Measurements from ENCODE around the gene CTBP2.

The CTBP2 gene

DNA sequence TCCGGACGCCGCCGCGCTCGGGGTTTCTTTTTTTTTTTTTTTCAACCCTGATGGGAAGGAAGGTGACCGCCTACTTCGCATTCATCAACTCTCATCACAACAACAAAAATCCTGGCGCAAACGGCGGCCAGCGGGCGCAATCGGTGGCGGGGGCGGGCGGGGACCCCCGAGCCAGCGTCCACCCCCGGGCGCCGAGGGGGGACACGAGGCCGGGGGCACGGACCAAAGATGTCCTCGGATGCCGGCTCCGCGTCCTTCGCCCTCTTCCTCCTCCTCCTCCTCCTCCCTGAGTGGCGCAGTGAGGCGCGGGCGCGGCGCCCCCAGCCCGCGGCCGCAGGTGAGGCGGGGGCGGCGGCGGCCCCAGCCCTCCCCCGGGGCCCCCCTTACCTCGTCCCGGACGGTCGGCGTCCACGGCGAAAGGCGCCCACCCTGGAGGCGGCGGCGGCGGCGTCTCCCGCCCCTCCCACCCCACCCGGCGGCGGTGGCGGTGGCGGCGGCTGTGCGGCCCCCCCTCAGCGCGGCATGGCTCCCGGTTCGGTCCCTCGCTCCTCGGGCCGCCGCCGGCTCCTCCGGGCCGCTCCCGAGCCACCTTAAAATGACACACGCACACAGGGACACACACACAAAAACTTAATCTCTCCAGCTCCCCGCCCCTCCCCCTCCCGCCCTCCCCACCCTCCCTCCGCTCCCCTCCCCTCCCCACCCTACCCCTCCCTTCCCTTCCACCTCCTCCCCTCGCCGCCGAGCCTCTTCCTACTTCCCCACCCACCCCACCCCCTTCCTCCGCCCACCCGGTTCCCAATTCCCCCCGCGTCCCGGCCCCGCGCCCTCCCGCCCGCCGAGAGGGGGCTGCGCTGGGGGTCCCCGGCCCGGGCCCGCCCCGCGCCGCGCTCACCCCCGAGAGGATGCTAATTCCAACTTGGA lies at the start of gene CTBP2:
TSS of gene CTBP2 (minus strand) at position 632 of the 924 bp plus-strand sequence.
- DNase-seq: no peak

DNA sequence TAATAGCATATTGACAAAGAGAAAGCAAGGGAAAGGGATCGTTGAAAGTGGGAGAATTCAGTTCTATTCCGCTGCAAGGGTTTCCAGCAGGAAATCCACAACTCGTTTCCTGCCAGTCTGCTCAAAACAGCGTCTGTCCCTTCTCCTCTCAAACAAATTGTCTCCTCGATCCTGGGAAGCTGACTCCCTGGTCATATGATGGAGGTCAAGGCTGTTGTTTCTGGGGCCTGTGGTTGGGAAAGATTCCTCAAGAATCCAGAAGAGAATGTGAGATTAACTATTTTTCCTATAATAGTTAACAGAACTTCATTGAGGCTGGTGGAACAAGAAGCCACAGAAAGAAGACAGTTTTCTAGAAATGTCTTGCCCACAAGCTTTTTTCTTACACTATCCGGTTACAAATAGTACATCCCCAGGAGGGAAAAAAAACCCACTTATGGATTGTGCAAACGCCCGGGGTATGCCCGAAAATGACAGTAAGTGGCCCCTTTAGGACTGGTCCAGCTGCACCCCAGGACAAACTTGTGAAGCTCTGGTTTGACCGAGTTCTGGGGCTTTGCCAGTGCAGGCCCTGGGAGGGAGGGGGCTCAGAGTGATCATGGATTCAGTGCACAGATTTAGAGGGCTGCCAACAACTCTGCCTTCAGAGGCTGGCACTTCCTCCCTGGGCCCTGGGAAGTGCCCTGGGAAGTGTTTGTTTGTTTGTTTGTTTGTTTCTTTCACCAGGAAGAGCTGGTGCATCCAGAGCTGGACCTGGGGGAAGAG lies 49.4 kb upstream of the CTBP2 start:
- no peak for DNase-seq

DNA sequence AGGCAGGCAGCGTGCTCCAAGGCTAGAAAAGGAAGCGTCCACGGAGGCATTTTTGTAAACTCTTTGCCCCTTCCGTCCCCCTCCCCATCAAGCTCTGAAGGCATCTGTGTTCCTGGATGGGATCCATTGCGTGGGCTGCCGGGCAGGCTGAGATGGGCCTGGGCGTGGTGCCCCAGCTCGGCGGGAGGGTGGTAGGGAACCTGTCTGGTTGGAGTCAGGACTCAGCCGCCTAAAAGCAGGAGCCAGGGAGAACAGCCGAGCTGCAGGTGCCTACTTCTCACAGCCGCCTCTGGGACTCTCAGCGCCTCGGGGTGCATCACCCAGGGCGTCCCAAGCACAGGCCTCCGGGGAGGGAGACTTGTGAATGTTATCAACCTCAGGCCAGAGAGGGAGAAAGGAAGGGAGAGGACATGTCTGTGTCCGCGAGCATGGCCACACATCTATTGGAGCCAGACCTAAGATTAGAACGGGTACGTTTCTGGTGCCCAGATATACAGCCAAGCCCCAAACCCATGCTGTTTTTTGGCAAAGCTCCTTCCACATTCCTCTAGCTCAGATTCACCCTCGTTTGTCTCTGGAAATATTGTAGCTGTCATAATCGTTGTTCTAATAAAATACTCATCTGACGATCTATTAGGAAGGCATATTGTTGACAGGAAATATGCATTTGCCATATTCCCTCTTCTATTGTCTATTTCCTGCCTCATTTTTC lies 48.6 kb upstream of the CTBP2 start:
- no peak for DNase-seq

DNA sequence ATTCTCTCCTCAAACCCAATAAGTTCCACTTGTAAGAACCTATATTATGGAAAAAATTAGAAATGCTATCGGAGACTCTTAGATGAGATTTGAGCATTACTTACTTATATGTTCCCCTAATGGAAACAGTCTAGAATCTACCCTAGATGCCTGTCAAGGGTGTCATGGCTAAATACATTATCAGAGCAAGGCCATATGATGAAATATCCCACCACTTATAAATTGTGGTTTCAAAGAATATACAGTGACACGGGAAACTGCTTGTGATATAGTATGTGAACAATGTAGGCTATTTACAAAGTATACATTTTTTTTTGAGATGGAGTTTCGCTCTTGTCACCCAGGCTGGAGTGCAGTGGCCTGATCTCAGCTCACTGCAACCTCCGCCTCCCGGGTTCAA lies 46.3 kb upstream of the CTBP2 start:
- DNase-seq: no peak

DNA sequence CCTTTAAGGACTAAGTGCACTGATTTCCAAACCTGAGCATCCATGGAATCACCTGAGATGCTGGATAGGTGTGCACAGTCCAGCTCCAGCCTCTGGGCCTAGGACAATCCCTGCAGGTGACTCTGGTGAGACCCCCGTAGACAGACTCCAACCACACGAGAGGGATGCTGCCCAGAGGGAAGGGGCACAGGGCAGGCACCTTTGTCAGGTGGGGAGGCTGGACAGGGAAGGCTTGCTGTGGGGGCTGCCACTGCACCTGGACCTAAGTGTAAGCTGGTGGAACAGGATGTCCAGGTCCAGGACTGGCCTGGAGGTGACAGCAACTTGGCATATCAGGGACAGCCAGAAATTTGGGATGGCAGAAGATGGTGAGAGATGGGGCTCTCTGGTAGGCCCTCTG lies 45.1 kb upstream of the CTBP2 start:
- DNase-seq: no peak

DNA sequence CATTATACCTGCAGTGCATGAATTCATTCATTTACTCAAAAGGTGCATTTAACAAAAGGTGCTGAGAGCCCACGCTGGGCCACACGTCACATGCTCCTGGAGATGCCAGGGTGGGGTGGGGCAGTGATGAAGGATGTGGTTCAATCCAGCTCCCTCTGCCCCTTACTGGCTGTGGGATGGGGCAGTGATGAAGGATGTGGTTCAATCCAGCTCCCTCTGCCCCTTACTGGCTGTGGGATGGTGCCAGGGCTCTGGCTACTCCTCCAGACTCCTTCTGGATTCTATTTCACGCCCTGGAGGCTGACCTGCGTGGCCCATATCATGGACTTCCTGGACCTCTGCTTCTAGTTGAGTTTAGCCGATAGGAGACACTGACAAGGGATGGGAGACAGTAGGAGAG lies 44.0 kb upstream of the CTBP2 start:
- no peak for DNase-seq

DNA sequence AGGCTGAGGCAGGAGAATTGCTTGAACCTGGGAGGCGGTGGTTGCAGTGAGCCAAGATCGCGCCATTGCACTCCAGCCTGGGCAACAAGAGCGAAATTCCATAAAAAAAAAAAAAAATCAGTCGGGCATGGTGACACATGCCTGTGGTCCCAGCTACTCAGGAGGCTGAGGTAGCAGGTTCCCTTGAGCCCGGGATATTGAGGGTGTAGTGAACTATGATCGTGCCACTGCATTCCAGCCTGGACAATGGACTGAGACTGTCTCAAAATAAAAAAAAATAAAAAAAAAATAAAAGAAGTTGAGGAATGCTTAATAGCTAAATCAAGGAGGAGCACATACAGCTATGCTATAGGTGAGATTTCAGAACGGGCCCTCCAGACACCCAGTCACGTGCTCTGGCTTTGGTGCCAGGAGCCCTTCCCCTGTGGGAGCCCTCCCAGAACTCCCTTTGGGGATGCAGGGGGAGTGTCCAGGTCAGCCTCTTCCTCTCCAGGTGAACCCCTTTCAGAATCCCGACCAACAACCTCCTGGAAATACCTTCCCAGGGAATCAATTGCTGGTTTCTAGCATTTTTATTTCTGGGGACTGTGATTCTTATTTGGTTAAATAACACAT lies 42.9 kb upstream of the CTBP2 start:
- DNase-seq: no peak

DNA sequence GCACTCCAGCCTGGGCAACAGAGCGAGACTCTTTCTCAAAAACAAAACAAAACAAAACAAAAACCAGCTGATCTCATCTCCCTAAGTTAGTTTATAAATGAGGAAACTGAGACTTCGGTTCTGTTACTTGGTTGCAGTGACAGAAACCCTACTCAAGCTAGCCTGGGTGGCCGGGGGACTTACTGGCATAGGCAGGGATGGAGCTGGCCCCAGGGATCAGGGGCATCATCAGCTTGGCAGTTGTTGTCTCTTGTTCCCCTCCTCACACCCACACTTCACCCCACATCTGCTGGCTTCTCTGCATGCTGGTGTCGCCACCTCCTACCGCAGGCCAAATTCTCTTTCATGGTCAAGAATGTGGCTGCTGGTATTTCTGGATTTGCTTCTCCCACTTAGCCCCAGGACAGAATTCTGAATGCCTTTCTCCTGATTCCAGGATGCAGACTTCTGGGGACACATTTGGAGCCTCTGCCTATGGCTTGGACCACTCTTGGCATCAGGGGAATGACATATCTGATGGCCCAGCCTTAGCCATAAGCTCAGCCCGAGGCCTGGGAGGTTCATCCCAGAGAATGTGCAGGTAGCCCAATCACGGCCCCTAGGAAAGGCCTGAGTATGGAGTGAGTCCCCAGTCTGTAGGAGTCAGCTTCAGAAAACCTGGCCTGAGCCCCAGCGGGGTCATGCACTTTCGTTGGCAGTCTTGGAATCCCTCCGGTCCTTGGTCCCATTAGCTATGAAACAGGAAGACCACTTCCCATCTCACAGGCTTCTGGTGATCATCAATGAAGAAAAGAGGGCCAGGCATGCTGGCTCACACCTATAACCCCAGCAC lies 41.6 kb upstream of the CTBP2 start:
- DNase-seq: no peak

DNA sequence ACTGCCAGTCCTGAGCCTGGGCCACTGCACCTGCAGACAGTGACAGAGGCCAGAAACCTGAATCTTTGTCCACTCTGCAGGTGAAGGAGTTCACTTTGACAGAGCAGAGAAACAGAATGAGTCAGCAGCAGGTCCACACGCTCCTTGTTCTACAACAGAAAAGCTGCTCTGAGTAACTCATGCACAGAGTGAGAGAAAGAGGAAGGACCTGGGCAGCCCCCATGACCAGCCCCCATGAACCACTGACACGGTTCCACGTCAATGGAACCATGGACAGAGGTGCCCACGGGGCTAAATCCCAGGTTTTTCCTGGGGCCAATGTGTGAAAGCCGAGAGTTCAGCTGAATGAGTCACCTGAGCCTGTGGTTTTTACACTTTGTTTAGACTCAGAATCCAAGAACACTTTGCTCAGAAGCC lies 40.8 kb upstream of the CTBP2 start:
- no peak for DNase-seq

DNA sequence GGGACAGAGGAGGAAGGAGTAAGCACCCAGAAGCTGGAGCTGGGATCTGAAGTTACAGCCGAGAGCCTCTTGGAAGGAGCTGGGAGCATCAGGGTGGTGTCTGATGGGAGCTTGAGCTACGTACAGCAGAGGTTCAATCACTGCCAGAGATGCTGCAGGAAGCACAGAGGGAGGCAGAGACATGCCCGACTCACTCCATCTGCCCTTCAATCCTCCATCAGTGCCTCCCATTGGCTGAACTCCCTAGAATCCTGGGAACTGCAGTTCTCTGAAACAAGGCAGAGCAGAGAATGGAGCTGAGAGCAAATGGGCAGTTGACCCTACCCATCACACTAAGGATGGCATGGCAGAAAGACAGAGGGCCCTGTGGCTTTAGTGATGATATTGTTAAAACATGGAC lies 40.0 kb upstream of the CTBP2 start:
- DNase-seq: no peak

DNA sequence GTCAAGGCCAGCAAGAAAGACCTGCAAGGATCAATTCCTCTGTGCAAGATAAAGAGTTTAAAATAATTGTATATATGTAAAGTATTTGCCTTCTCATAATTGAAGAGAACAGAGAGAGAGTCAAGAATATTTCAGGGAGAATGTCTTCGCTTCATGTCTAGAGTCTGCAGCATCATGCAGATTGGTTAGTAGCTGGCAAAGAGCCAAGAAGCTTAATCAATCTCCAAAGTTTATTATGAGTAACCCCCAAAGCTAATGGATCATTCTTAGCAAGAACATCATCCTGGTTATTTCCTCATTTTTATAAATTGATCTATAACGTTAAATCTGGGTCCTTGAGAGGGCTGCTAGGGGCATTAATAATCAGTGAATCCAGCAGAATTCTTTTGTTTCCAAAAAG lies 38.9 kb upstream of the CTBP2 start:
- DNase-seq: no peak

DNA sequence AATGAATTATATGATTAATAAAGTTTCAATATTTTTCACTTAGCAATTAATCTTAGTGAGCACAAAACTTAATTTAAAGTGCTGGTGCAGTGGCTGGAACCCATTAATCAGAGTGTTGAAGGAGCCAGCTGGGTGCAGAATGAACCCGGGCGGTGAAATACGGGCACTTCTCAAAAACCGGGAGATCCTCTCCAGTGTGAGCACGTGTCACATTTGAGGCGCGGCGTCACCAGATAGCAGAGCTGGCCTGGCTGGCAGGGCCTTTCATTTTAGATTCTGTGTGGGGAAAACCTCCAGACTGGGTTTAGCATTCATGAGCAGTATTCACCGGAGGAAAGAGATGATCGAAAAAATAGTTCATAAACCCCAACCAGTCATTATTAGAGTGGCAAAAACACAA lies 34.5 kb upstream of the CTBP2 start:
- DNase-seq: no peak

DNA sequence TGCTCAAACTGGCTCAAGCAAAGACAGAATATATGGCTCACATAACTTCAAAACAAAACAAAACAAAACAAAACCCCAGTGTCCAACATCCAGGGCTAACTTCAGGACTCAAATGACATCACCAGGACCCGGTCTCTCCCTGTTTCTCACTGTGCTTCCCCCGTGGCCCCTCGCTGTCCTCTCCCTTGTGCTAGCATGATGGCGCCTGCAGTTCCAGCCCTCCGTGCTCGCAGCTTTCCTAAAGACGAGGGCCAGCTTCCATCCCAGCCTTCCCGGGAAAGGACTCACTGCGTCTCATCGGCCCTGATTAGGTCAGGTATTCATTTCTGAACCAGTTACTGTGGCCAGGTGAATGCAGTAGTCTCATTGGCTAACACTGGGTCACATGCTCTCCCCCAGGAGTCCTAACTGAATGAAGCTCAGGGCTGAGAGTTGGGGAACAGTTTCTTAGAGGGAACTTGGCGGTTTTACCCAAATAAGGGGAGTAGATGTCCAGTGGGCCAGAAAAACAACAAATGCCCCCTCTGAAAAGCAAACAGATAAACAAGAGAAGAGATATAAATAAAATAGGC lies 33.0 kb upstream of the CTBP2 start:
- no peak for DNase-seq

DNA sequence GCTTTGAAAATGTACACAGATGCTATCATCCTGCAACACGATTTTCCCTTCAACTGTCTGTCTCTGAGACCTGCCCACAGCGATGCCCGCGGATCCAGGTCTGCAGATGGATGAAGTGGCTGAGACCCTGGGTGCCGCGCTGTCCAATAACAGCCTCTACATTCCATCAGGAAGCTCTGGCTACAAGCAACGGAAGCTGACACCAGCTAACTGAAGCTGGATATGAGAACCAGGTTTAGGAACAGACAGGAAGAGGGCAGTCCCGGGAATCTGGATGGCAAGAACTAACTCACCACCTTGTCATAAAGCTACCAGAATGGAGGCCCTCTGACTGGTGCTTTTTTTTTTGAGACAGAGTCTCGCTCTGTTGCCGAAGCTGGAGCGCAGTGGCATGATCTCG lies 32.3 kb upstream of the CTBP2 start:
- no peak for DNase-seq

DNA sequence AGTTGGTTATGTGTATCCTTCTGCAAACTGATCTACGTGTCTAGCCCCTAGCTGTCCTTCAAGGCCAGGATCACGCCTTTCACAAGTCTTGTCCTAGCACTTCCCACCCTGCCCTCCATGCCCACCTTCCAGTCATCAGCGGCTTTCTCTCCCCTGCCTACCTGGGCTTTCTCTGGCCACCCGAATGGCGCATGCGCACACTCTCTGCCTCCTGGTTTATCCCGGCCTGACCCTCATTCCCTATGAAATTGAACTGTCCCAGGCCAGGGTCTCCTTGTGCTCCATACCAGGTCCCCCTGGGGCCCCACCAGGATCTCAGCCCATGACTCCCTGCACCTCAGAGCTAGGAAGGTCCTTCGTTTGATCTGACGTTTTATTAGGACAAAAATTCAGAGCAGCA lies 31.6 kb upstream of the CTBP2 start:
- DNase-seq: no peak

DNA sequence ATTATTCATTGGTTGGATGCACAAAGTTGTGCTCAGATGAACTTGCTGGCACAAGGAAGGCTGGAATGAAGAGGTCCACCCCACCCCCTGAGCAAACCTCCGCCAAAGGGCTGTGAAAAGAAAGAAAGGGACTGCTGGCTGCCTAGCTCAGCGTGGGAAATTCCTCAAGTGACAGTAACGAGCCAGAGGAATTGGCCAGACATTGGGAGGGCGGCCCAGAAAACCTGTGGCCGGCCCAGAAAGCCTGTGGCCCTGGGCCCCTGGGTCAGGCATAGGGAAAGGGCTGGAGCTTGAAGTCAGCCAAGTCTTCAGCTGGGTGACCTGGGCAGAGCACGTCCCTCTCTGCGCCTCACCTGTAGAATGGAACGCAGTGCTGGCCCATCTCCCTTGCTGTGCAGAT lies 30.6 kb upstream of the CTBP2 start:
- no peak for DNase-seq

DNA sequence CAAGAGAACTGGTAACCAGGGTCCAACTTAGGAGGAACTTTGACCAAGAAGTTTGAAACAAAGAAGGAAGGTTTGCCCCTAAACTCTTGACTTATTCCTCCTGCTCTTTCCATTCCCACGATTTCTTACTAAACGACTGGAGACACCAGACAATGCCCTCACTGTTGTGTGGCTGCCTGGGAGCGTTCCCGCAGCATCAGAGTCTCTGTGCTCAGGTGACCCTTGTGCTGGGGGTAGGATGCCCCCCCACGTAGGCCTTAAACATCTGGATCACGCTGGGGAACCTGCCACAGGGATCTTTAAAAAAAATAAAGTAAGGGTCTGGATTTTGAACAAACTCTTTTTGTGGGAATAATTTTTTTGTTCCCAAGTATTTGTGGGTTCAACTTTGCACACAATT lies 30.1 kb upstream of the CTBP2 start:
- DNase-seq: no peak

DNA sequence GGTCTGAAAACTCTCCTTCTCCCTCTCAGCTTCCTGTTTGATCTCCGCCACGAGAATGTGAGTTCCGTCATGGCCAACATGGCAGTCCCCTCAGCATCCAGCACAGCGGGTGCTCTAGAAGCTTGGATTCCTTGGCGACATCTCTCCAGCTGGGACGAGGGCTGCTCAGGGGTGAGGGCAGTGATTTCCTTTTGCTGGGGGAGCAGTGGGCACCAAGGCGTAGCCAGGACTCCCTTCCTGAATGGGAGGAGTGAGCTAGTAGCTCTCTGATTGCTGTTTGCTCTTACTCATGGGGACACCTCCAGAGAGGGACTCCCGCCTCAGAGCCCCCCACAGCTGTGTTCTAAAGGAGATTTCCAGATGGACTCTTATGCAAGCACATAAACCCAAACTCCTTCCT lies 28.8 kb upstream of the CTBP2 start:
- no peak for DNase-seq

DNA sequence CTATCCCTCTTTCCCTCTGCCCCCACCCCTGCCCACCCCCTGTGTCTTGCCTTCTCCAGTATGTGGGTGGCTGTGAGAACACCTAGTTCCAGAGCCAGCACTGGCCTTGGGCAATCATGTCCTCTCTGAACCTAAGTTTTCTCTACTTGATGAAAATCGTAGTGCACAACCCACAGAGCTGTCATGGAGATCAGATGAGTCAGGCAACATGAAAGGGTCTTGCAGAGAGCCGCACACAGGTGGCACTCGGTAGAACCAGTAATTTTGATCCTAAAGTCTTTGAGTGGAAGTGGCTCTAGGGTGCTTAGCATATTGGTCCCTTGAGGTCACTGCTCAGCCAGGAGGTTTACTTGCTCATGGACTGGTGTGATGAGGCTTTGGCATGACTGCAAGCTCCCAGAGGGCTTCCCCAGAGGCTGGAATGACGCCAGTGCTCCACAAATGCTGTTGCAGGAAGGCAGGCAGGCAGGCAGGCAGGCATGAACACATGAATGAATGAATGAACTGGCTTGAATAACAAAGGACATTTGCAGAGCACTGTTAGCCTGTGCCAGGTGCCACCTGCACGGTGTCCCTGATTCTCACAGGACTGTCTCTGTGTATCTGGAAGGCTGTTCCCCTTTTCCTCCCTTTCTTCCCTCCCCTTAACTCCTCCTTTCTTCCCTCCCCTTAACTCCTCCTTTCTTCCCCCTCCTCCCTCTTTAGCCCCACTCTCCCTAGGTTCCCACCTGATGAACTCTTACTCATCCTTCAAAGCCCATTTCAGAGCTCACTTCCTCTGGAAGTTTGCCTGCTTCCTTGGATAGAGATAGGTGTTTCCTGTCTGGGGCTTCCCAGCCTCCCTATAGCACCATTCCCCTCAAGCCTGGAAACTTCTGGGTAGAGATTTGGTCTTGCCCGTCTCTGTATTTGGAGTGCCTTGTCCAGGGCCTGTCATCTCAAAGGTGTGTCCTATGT lies 27.2 kb upstream of the CTBP2 start:
- no peak for DNase-seq

DNA sequence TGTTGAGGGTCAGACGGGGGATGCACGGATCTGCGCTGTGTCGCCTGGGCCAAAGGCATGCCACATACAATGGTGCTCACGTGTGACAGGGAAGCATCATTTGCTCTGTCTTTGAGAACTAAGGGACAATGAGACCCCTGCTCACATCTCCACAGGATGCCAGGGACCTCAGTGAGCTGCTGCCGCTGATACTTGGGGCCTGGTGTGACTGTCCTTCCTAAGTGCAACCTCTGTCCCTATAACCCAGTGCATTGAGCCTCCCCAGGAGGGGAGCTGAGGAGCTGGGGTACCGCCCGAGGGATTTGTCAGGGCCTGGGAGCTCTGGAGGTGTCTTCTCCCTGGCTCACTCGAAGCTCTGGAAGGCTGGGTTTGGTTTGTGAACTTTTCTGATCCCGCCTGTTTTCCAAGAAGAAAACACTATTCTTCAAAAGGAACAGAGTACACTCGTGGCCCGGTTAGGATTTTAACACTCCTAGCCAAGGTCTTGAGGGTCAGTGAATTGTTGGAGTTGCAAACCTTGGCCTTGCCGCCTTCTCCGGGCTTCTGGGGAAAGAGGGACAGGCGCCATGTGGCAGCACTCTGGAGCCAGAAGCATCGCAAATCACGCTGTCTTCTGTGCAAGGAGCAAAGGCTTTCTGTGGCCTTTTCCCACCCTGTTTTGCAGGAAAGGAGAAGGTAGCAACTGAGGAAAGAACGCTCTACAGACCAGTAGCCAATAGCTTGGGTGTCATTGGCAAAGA lies 26.2 kb upstream of the CTBP2 start:
- no peak for DNase-seq

Data from activated effector memory CD4-positive, alpha-beta T cell treated with Interleukin-2 at 50 U/mL for 16 hours (primary cell).